ENCODE measurements around the gene PRDM12. TPM values are rescaled to one million over a fixed set of nuclear protein-coding genes. Genes with fewer than 3 reads are reported as not detected.
"Not testable (repeated sequence)": the region's sequence is repeated elsewhere in the genome, so short reads cannot be mapped to it uniquely, and the experiment has no call there.

The PRDM12 gene
- total and polyA plus RNA-seq, 7 donors, result 0.03 to 0.17 (median 0.06) TPM; not detected in 4

DNA sequence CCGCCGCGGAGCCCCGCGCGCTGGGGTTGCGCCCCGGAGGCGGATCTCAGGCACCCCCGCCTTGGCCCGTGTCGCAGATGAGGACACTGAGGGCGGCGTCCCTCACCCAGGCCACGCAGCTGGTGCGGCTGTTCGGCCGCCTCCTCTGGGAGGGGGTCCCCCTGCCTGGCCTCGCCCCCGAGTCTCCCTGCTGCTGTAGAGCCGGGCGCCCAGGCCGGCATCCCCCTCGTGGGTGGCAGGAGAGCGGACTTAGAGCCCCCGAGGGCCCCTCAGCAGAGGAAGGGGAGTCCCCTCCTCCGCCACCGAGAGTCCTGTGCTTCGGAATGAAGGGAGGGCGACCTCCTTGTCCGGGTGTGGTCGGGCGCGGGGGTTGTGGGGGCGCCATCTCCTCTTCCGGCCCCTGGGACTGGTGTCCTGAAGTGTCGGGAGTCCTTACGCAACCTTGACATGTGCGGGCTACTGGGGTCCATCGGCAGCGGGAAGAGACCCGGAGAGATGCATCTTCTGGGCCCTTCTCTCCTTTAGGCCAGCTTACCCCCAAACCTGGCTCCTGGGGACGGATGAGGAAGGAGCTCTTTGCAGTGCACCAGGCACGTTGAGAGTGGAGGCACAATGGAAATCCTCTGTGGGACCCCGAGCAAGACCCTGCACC lies 17.5 kb downstream of the PRDM12 start:
- Histone ChIP-seq H3K27me3 (ENCODE audit: insufficient read depth in 3 of 3, low read length in 2 of 3) (peaks cover 0 to 18% (median 3%) of the 10 kb centered on the region in 3 donors), H3K36me3 (ENCODE audit: insufficient read depth in 1 of 2, low read depth in 1 of 2) (no peaks in the 10 kb centered on the region), H3K9me3 (no peaks in the 10 kb centered on the region), H3K27ac (no peak overlapping the region), H3K4me1 (peaks cover 11% of the 10 kb centered on the region), H3K4me3 (peak overlapping the region; percentile 75)
- ATAC-seq (peak; percentile 18 to 52 (median 26)), DNase-seq (no peak)
- intact Hi-C loops (cut with DNase I), result loop anchor here in 1 of 2 donors (1.0 kb wide), 1 partner anchor 221 kb away; no protein-coding TSS in a partner anchor
- TF ChIP-seq, protein P1, sequence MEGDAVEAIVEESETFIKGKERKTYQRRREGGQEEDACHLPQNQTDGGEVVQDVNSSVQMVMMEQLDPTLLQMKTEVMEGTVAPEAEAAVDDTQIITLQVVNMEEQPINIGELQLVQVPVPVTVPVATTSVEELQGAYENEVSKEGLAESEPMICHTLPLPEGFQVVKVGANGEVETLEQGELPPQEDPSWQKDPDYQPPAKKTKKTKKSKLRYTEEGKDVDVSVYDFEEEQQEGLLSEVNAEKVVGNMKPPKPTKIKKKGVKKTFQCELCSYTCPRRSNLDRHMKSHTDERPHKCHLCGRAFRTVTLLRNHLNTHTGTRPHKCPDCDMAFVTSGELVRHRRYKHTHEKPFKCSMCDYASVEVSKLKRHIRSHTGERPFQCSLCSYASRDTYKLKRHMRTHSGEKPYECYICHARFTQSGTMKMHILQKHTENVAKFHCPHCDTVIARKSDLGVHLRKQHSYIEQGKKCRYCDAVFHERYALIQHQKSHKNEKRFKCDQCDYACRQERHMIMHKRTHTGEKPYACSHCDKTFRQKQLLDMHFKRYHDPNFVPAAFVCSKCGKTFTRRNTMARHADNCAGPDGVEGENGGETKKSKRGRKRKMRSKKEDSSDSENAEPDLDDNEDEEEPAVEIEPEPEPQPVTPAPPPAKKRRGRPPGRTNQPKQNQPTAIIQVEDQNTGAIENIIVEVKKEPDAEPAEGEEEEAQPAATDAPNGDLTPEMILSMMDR (IDR thresholded peaks at IDR 0.05), result no peak
- WGBS, 3 donors, result 1 to 2% (median 1%) methylated on average over 23 to 45 of the region's 45 CpGs

DNA sequence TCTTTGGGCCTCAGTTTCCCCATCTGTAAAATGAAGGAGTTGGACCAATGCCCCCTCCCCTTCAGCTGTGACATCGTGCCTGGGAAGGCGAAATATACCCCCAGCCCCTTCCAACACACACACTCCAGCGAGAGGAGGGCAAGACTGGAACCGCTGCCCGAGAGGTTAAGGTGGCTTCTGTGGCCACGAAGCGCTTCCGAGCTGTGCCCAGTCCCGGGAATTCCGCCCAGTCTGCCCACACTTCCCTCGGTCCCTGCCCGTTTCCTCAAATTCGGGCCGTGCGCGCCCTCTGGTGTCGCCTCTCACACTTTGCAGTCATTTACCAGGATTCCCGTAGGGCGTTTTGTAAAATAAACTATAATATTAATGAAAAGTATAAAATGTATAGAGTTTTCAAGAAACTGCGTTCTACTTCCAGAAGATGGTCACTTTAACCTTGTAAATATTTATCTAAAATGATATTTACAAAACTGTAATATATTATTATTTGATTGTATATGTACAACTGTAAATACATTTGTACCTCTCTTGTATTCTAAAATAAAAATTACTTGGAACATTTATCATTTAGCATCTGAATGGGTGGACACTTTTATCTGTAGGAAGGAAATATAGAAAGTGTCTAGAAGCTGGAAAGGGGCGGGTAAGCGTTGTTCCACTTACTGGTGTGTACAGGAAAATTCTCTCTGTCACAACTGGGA lies 18.2 kb downstream of the PRDM12 start:
- H3K27me3 ChIP-seq (ENCODE audit: insufficient read depth in 3 of 3, low read length in 2 of 3), result peaks cover 0 to 18% (median 3%) of the 10 kb centered on the region in 3 donors
- ATAC-seq (peak; percentile 75 to 88 (median 83)), DNase-seq (peak; percentile 82 to 88)
- H3K4me3 ChIP-seq, result peak overlapping the region; percentile 75
- 5% methylated on average over 22 of the region's 22 CpGs for WGBS, 3 donors
- H3K27ac ChIP-seq, result no peak overlapping the region
- intact Hi-C loops (cut with DNase I), result loop anchor here in 1 of 2 donors (1.0 kb wide), 1 partner anchor 221 kb away; no protein-coding TSS in a partner anchor
- TF ChIP-seq, protein P1 (IDR thresholded peaks at IDR 0.05), result peak; percentile 86
- no peaks in the 10 kb centered on the region for H3K9me3 ChIP-seq
- H3K4me1 ChIP-seq, result peaks cover 11% of the 10 kb centered on the region
- no peaks in the 10 kb centered on the region for H3K36me3 ChIP-seq (ENCODE audit: insufficient read depth in 1 of 2, low read depth in 1 of 2)

DNA sequence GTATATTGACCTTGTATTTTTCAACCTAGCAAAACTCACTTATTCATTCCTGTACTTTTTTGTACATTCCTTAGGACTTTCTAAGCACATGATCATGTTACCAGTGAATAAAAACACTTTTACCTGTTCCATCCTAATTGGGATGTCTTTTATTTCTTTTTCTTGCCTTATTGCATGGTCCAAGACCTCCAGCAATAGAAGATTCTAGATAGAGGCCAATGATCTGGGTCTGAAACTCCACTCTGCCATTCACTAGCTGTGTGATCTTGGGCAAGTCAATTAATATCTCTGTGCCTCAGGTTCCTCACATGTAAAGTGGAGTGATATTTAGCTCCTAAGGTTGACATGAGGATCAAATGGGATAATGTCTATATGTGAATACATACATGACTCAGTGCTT lies 20.7 kb downstream of the PRDM12 start:
- Histone ChIP-seq H3K36me3 (ENCODE audit: insufficient read depth in 1 of 2, low read depth in 1 of 2) (no peaks in the 10 kb centered on the region), H3K4me3 (no peak overlapping the region), H3K4me1 (peaks cover 11% of the 10 kb centered on the region), H3K27ac (no peak overlapping the region), H3K9me3 (no peaks in the 10 kb centered on the region), H3K27me3 (ENCODE audit: insufficient read depth in 3 of 3, low read length in 2 of 3) (peaks cover 0 to 13% (median 0%) of the 10 kb centered on the region in 3 donors)
- DNase-seq (no peak), ATAC-seq (no peak)
- intact Hi-C loops (cut with DNase I), result no loop called here
- TF ChIP-seq, protein P1 (IDR thresholded peaks at IDR 0.05), result no peak

DNA sequence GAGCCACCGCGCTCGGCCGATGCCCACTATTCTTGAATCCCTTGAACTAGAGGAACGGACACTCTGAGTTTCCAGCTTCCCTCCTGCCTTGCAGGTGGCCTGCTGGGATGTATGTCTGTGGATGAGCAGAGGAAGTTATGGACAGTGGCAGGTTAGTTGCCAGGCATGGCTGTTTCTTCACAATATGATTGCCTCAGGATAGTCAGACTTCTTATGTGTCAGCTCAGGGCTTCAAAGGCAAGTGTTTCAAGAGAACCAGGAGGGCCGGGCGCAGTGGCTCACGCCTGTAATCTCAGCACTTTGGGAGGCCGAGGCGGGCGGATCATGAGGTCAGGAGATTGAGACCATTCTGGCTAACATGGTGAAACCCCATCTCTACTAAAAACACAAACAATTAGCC lies 21.6 kb downstream of the PRDM12 start:
- ATAC-seq; DNase-seq; H3K36me3 ChIP-seq (ENCODE audit: insufficient read depth in 1 of 2, low read depth in 1 of 2); H3K9me3 ChIP-seq; H3K4me3 ChIP-seq; H3K27ac ChIP-seq; H3K27me3 ChIP-seq (ENCODE audit: insufficient read depth in 3 of 3, low read length in 2 of 3); H3K4me1 ChIP-seq; intact Hi-C loops (cut with DNase I): not testable (repeated sequence)
- 90 to 96% (median 91%) methylated on average over 11 of the region's 11 CpGs for WGBS, 3 donors

DNA sequence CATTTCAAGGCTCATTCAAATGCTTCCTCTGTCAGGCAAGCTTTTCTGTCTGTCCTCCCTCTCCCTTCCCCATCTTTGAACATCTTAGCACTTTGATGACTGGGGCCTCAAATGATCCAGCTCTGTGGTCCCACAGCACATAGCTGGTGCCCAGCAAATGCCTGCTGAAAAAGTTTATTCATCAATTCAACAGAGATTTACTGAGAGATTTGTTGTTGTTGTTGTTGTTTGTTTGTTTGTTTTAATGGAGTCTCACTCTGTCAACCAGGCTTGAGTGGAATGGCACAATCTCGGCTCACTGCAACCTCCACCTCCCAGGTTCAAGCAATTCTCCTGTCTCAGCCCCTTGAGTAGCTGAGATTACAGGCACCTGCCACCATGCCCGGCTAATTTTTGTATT lies 23.2 kb downstream of the PRDM12 start:
- Histone ChIP-seq H3K27me3 (ENCODE audit: insufficient read depth in 3 of 3, low read length in 2 of 3) (peaks cover 0 to 4% (median 0%) of the 10 kb centered on the region in 3 donors), H3K4me3 (no peak overlapping the region), H3K36me3 (ENCODE audit: insufficient read depth in 1 of 2, low read depth in 1 of 2) (no peaks in the 10 kb centered on the region), H3K4me1 (no peaks in the 10 kb centered on the region), H3K9me3 (no peaks in the 10 kb centered on the region), H3K27ac (no peak overlapping the region)
- TF ChIP-seq, protein P1 (IDR thresholded peaks at IDR 0.05), result no peak
- intact Hi-C loops (cut with DNase I), result no loop called here
- WGBS, 3 donors, result 51 to 63% (median 58%) methylated on average over 2 of the region's 2 CpGs
- no peak for DNase-seq
- no peak for ATAC-seq
